NCI-H460 (cell line): ENCODE results near the gene CRADD. TPM values are rescaled to one million over a fixed set of nuclear protein-coding genes. Genes with fewer than 3 reads are reported as not detected.
"Not testable (repeated sequence)": the region's sequence is repeated elsewhere in the genome, so short reads cannot be mapped to it uniquely, and the experiment has no call there.

Source experiments
- DNase-seq: peaks from one replicate; pipeline ENCODE4 v3.0.0-alpha.2; 2016; ENCODE audit warnings: low read depth; ENCODE audit errors: extremely low read depth
- total RNA-seq: library from RNA; depleted of rRNA; stranded (reverse); fragments of >200 nt; shearing (Covaris generic); gene quantifications from 2 replicates; pipeline ENCODE4 v1.2.3, GENCODE V29; 2014

CRADD gene
- total RNA-seq, 1 experiment from 2014 or later: 20.5 TPM

DNA sequence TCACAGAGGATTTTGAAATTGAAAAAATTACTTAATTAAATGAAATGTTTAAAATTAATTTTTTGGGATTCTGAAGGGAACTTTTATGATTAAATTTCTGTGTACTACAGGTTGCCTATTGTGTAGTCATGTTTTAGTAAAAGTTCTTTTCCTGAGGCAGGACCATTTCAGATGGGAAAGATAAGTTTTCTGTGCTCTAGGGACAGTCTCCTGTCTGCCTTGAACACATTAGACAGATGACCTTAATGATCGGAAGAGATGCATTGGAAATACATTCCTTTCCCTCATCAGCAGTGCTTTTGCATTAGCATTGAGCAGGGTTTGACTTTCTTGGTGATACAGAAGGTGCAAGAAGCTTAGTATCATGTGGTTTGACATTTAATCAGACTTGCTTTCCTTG, 28.1 kb downstream of the CRADD start:
- DNase-seq: no peak

DNA sequence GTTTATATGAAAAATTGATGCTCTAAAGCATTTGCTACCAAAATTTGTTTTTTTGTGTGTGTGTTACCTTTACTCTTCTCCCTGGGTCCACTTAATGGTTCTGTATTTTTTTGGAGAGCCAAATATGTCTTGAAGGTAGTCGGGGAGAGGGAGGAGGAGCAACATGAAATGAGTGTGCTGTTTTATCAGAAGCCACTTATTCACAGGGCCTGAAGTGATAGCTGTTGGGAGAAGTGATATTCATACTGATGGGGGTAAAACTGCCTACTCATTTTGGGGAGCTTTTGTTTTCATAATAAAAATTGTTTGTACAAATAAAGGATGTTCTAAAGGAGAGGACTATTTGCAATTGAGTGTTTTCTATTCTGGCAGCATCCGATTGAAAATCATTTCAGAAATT, 29.2 kb downstream of the CRADD start:
- DNase-seq: no peak

DNA sequence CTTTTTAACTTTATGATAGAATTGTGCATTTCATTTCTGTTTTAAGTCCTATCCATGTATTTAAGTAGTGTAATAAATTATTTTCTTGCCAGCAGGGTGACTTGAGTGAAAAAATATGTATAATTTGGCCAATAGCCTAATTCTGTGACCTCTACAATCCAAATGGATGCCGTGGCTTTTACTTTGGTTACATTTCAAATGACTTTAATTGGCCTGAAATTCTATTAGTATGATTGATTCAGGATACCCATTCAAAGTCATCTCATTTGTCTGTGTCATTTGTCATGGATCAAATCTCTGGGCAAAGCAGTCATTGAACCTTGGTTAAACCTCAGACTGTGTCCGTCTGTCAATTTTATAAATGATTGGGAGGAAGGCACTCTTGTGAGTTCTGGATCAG, 29.6 kb downstream of the CRADD start:
- no peak for DNase-seq

DNA sequence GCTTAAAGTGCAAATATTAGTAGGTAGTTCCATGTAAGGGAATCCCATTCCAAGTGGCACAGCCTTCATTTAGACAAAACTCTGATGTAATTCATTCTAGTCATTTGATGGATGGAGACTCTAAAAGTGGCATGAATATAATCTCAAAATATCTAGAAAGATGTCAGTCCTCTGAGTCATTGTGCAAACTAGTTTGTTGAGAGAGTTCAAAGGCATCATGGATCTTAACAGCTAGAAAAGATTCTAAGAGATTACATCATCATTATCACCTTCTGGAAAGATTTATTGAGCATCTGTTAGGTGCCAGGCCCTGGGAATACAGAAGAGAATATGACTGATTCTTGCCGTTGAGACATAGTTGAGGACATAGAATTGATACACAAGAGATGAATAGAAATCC, 30.7 kb downstream of the CRADD start:
- peak; percentile 33 for DNase-seq

DNA sequence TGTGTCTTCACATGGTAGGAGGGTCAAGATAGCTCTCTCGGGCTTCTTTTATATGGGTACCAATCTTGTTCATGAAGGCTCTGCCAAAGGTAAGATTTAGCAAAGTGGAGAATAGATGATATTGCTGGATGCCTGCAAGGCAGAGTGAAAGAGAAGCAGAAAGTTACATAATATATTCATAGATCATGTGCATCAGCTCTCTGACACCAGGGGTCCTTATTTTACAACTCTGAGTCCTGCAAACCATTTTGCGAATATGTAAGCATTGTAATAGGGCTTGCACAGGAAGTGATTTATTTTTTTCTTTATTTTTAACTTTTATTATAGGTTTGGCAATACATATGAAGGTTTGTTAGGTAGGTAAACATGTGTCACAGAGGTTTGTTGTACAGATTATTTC, 31.8 kb downstream of the CRADD start:
- DNase-seq: no peak

DNA sequence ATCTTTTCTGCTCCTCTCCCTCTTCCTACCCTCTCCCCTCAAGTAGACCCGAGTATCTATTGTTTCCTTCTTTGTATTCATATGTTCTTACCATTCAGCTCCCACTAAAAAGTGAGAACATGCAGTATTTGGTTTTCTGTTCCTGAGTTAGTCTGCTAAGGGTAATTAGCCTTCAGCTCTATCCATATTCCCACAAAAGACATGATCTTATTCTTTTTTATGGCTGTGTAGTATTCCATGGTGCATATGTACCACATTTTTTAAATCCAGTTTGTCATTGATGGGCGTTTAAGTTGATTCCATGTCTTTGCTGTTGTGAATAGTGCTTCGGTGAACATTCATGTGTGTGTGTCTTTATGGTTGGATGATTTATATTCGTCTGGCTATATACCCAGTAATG, 32.2 kb downstream of the CRADD start:
- DNase-seq: no peak

DNA sequence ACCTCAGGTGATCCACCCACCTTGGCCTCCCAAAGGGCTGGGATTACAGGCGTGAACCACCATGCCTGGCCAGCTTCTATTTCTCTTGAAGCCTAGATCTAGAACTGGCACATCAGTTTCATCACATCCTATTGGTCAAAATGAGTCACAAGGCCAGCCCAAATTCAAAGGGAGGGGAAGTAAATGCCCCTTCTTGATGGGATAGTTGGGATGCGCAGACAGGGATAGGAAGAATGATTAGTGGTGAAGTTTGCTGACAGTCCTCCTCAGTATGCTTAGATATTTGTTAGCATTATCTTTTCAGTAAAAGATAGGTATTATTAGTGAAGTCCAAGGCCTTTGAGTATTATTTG, 33.4 kb downstream of the CRADD start:
- DNase-seq: no peak

DNA sequence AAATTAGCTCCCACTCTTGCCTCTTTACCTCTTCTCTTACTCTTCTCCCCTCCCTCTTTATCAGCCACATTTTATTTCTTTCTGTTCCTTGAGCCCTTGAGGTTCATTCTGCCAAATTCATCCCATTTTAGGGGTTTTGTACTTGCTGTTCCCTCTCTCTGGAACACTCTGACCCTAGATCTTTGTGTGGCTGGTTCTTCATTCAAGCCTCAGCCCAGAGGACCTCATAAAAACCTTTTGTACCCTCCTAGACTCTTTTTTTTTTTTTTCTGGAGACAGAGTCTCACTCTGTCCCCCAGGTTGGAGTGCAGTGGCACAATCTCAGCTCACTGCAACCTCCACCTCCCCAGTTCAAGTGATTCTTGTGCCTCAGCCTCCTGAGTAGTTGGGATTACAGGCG, 34.3 kb downstream of the CRADD start:
- DNase-seq: not testable (repeated sequence)

DNA sequence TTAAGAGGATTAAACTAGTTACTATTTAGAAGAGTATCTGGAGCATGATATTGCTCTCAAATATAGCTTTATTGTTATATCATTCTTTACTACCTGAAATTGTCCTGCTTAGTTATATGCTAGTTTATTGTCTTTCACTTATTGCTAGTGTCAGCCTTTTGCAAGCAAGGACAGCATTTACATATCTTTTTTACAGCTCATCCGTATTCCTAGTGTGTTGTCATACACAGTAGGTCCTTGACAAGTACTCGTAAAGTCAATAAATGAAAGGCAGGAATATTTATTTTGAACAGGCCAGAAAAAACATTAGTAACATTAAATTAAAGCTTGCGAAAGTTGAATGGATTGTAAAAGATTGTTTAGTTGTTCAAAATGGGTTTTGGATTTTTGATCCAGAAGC, 35.0 kb downstream of the CRADD start:
- peak; percentile 16 for DNase-seq

DNA sequence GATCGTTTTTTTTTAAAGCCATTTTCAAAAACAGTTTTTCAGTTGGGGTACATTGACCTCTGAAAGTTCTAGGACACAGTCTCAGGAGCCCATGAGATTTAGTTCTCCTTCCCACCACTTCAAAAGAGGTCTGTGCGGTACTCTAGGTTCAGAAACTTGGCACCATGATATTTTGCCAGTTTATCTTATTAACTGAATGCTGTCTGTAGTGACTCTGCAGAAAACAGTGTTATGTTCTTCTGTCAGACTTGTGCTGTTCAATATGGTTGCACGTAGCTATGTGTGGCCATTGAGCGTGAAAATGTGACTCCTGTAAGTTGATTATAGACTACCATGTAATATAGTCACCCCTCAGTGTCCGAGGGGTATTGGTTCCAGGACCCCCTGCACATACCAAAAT, 35.9 kb downstream of the CRADD start:
- DNase-seq: no peak

DNA sequence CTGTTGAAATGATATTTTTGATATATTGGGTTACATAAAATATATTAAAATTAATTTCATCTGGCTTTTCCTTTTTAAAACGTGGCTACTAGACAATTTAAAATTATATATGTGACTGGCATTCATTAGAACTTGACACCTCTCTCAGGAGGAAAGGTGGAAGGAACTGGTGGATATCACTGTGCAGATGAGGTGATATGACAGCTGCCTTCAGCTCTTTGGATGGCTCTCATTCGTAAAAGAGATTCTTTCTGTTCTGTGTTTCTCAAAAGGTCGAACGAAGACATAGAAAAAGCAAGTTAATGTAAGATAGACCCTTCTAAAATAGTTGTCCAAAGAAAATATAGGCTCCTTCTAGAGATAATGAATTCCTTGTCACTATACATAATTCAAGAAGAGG, 36.6 kb downstream of the CRADD start:
- DNase-seq: no peak

DNA sequence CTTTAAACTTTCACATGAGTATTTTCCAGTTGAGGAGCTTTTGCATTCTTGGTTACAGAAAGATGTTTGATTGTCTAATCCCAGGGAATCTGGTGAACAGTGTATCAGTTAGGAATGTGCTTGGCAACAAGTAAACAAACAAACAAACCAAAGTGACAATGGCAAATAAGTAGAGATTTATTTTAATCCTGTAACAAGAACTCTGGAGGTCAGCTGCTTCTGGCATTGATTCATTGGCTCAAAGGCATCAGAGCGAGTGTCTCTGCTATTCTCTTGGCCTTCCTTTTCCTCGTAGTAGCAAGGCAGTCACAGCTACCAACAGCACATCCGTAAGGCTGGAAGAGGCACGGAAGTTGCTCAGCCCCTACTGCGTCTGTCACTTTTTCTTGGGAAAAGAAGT, 37.2 kb downstream of the CRADD start:
- peak; percentile 4 for DNase-seq

DNA sequence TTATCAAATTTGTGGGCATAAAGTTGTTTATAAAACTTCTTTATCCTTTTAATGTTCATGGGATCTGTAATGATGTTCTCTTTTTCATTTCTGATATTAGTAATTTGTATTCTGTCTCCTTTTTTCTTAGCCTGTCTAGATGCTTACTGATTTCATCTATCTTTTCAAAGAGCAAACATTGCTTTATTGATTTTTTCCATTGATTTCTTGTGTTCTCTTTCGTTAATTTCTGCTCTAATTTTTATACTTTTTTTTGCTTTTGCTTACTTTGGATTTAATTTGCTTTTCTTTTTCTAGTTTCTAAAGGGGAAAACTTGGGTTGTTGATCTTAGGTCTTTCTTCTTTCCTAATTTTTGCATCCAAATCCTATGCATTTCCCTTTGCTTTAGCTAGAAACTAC, 42.5 kb downstream of the CRADD start:
- DNase-seq: no peak

DNA sequence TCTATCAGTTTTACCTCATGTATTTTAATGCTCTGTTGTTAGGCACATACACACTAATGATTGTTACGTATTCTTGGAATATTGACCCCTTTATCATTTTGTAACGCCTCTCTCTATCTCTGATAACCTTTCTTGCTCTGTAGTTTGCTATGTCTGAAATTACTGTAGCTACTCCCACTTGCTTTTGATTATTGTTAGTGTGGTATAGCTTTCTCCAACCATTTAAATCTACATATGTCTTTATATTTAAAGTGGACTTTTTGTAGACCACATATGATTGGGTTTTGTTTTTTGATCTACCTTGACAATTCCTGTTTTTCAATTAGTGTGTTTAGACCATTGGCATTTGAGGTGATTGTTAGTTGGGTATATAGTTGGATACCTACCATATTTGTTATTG, 43.4 kb downstream of the CRADD start:
- DNase-seq: no peak

DNA sequence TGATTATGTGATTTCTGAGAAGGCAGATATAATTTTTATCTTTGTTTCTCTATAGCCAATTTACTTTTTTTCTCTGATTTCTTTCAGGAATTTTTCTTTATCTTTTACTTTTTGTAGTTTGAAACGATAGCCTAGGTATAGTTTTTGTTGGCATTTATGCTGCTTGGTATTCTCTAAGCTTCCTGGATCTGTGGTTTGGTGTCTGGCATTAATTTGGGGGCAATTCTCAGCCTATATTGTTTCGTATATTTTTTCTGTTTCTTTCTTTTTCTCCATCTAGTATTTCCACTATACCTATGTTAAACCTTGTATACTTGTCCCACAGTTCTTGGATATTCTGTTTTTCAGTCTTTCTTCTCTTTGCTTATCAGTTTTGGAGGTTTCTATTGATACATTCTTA, 45.0 kb downstream of the CRADD start:
- DNase-seq: no peak

DNA sequence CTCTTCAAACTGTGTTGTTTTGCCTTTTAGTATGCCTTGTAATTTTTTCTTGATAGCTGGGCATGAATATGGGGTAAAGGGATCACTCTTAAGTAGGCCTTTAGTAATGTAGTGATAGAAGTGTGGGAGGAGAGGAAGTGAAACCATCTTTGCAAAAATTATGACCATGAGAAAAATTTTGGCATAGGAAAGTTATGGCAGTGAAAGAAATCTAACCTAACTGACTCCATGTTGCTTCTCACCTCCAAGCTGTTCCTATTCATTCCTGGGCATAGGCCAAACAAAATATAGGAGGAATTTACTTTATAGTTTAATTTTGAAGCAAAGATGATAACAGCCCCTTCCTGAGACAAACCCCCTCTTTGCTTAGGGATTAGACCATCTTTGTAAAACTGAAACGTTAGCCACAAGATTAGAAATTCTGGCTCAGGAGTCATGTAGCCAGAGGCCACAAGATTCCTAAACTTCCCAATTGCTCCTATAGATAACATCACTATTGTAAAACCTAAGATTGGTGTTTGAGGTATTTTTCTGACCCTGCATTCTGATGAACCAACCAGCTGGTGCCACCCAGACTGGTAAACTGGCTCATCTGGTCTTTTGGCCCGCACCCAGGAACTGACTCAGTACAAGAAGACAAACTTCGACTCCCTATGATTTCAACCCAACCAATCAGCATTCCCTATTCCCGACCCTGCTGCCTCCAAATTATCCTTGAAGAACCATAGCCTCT, 45.8 kb downstream of the CRADD start:
- no peak for DNase-seq

DNA sequence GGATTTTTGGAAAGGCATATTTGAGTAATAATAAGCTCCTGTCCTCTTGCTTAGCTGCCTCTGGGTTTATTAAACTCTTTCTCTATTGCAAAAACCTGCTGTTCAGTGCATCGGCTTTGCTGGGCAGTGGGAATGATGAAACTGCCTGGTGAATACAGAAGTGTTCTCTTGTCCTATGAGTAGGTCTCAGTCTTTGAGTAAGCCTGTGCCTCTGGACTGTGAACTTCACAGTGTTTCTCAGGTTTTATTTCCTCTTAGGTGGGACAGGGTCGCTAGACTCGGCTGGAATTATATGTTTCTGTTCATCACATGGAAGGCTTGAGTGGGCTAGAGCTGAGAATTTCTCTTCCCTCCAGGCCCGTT, 46.4 kb downstream of the CRADD start:
- DNase-seq: no peak

DNA sequence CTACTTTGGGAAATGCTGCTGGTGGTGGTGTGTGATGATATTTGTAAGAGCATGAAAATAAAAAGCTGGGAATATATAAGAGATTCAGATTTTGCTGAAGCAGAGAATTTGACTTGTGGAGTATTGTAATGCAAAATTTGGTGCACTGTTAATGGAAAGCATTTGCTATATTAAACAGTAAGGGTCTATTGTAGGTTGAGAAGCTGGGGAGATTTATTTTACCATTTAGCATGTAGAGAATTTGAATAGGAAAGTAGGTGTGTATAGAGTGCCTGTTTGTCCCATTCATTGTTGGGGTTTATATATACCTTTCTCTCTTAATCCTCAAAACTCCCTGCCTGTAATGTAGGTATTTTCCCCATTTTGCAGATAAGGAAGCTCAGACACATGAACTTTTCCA, 48.4 kb downstream of the CRADD start:
- DNase-seq: no peak

DNA sequence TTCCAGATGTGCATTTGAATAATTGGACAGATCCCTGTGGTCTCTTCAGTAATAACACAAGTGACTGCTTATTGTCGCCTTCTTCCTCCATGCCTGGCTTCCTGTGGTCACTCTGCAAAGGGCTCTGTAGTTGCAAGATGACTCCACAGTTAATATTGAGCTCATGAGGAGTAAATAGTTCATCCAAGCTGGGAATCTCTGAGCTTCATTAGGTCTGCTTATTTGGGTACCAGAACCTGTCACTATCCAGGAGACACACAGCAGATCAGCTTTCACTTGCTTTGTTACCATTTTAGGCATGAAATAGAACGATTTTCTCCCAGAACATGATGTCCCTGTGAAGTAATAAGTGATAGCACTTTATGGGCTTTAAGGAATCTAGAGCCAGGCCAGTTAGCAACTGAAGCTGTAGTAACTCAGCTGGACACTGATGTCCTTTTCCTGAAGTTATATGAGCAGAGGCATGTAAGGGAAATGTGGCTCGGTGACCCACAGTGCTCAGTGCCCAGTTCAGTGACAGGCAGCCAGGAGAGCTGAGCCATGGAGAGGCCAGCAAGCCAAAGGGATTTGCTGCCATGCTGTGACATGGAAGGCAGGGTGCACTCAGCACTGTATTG, 50.1 kb downstream of the CRADD start:
- no peak for DNase-seq

DNA sequence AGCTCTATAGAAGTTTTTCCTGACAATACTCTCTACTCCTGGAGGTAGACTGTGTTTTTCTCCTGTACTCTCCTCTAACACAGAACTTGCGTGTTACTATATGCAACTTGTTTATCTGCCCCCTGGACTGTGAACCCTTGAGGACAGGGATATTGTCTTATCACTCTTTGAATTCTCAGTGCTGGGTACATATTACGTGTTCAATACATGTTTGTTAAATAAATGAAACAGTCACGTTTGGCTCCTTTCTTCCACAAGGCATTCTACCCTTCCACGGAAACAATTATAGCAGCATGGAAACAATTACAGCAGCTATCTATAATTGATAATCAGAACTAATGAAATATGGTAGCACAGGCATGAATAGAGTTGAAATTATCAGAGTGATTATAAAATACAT, 50.7 kb downstream of the CRADD start:
- DNase-seq: no peak

DNA sequence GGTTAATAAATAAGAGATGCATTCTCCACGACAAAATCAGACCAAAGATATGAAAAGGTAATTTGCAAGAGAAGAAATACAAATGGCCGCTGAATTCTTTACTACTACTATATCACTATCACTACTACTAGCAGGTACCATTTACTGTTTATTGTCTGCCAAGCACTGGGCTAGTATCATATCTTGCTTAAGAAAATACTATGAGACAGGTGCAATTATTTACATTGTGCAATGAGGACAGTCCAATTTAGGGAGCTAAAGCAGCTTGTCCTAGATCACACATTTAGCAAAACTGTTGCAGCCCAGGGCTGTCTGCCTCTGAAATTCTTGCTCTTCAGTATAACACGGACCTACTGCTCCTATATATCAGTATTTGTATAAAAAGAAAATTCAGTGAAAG, 52.8 kb downstream of the CRADD start:
- no peak for DNase-seq

DNA sequence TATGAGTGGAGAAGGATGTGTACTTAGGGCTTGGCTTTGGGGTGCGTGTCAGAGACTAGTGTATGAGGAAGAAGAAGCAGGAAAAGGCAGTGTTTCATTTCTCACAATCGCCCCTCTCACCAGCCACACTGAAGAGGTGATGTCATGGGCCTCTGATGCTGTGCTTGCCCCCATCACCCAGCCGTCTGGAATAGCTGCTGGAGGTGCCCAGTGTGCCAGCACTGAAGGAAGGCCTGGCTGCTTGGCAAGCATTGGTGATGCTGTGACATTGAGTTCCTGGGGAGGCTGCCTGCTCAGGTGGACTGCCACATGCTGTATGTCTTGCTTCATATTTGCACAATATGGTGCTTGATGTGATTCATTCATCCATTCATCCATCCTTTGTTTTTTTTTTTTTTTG, 56.2 kb downstream of the CRADD start:
- no peak for DNase-seq

DNA sequence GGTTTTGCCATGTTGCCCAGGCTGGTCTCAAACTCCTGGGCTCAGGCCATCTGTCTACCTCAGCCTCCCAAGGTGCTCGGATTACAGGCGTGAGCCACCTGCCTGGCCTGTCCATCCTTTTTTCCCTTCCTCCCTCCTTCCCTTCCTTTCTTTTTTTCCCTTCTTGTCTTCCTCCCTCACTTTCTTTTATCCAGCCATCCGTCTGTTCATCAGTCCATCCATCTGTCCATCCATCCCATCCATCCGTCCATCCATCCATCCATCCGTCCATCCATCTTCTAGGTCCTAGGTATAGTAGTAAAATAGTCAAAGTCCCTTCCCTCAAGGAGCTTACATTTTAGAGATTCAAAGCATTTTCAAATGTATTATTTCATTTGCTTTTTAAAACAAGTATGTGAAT, 56.8 kb downstream of the CRADD start:
- DNase-seq: no peak
